ENCODE results near the gene ORM1. TPM values are rescaled to one million over a fixed set of nuclear protein-coding genes. Genes with fewer than 3 reads are reported as not detected.

Gene ORM1
- total RNA-seq, 1 donor from 2014 or later: not detected

DNA sequence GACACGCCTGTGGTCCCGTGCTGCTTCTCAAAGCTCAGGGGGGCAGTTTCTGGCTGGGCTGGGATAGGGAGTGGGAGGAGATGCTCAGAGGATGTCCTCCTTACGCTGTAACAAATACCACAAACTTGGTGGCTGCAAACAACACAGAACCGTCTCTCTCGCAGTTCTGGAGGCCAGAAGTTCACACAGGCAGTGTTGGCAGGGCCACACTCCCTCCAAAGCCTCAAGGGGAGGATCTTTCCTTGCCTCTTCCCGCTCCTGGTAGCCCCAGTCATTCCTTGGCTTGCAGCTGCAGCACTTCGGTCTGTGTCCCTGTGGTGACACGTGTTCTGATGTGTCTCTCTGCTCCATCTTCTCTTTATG, 10.4 kb upstream of the ORM1 start:
- DNase-seq (ENCODE audit: low read depth) (no peak), FAIRE-seq (no peak)
- peaks cover 14% of the 10 kb centered on the region for H3K36me3 ChIP-seq (ENCODE audit: control insufficient read depth, insufficient read depth, low read length)
- TF ChIP-seq, protein P1, sequence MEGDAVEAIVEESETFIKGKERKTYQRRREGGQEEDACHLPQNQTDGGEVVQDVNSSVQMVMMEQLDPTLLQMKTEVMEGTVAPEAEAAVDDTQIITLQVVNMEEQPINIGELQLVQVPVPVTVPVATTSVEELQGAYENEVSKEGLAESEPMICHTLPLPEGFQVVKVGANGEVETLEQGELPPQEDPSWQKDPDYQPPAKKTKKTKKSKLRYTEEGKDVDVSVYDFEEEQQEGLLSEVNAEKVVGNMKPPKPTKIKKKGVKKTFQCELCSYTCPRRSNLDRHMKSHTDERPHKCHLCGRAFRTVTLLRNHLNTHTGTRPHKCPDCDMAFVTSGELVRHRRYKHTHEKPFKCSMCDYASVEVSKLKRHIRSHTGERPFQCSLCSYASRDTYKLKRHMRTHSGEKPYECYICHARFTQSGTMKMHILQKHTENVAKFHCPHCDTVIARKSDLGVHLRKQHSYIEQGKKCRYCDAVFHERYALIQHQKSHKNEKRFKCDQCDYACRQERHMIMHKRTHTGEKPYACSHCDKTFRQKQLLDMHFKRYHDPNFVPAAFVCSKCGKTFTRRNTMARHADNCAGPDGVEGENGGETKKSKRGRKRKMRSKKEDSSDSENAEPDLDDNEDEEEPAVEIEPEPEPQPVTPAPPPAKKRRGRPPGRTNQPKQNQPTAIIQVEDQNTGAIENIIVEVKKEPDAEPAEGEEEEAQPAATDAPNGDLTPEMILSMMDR (IDR thresholded peaks at IDR 0.05; ENCODE audit: insufficient read depth, low read length, severe bottlenecking): no peak
- no peaks in the 10 kb centered on the region for H3K27me3 ChIP-seq (ENCODE audit: control insufficient read depth, insufficient read depth, low read length)
- no peak overlapping the region for H3K4me3 ChIP-seq (ENCODE audit: low read depth, low read length)

DNA sequence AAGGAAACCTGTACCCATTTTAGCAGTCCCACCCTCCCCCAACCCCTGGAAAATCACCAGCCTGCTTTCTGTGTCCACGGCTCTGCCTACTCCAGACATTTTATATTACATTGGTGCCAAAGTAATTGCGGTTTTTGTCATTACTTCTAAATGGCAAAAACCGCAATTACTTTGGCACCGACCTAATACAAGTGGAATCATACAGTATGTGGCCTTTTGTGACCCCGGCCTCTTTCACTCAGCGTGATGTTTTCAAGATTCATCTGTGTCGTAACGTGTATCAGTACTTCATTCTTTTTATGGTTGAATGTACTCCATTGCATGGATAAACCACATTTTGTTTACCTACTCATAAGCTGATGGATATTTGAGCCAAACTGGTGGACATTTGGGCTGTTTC, 9.7 kb upstream of the ORM1 start:
- TF ChIP-seq, protein P1 (IDR thresholded peaks at IDR 0.05; ENCODE audit: insufficient read depth, low read length, severe bottlenecking): no peak
- Histone ChIP-seq H3K36me3 (ENCODE audit: control insufficient read depth, insufficient read depth, low read length) (peaks cover 10% of the 10 kb centered on the region), H3K4me3 (ENCODE audit: low read depth, low read length) (no peak overlapping the region), H3K27me3 (ENCODE audit: control insufficient read depth, insufficient read depth, low read length) (no peaks in the 10 kb centered on the region)
- no peak for DNase-seq (ENCODE audit: low read depth)
- no peak for FAIRE-seq

DNA sequence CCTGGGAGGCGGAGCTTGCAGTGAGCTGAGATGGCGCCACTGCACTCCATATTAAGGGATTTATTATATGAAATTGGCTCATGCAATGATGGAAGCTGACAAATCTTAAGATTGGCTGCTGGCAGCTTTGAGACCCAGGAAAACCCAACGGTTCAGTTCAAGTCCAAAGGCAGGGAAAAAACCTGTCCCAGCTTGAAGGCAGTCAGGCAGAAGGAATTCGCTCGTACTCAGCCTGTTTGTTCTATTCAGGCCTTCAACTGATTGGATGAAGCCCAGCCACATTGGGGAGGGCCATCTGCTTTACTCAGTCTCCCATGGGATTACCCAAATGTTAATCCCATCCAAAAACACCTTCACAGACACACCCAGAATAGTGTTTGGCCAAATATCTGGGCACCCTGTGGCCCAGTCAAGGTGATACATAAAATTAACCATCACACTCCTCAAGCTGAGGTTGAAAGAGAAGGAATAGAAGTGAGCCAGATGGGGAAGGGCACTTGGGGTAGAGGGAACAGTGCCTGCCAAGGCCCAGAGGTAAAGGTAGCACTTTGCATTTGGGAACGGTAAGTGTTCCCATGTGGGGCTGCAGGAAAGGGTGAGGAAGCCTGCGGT, 8.5 kb upstream of the ORM1 start:
- no peak overlapping the region for H3K4me3 ChIP-seq (ENCODE audit: low read depth, low read length)
- no peaks in the 10 kb centered on the region for H3K27me3 ChIP-seq (ENCODE audit: control insufficient read depth, insufficient read depth, low read length)
- TF ChIP-seq, protein P1 (IDR thresholded peaks at IDR 0.05; ENCODE audit: insufficient read depth, low read length, severe bottlenecking): no peak
- peaks cover 5% of the 10 kb centered on the region for H3K36me3 ChIP-seq (ENCODE audit: control insufficient read depth, insufficient read depth, low read length)
- DNase-seq (ENCODE audit: low read depth) (peak; percentile 58), FAIRE-seq (no peak)

DNA sequence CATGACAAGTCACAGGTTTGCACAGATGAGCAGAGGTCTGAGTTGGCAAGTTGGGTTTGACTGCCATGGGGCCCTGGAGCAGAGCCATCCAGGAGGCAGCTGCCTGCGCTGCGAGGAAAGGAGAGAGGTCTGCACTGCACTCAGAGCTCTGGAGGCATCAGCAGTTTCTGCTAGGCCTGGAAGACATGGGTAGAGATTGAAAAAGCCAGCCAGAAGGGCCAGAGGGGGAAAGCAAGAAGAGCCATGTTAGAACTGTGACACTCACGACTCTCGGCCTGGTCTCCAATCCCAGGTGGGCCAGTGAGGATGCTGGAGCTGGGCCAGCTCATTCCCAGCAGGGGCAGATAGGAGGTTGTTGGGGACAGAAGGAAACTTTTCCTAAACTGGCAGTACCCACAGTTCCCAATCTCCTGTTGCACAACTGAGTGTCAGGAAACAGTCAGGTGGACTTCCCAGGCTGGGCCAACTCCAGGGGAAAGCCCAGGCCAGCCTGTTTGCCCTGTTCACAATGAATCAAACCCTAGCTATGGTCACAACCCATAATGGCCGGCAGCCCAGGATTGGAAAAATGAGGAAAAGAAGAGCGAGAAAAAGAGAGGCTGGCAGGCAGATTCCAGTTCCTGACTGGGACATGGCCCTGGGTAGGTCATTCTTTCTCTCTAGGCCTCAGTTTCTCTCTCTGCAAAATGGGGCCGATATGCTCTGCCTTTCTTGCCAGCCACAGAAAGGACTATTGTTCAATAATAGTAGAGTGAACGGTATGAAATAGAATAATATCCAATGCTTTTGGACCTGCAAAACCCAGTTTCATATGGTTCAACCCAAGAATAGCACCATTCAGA, 7.8 kb upstream of the ORM1 start:
- Histone ChIP-seq H3K4me3 (ENCODE audit: low read depth, low read length) (no peak overlapping the region), H3K27me3 (ENCODE audit: control insufficient read depth, insufficient read depth, low read length) (no peaks in the 10 kb centered on the region), H3K36me3 (ENCODE audit: control insufficient read depth, insufficient read depth, low read length) (peaks cover 5% of the 10 kb centered on the region)
- DNase-seq (ENCODE audit: low read depth): peak; percentile 25
- no peak for FAIRE-seq
- TF ChIP-seq, protein P1 (IDR thresholded peaks at IDR 0.05; ENCODE audit: insufficient read depth, low read length, severe bottlenecking): no peak

DNA sequence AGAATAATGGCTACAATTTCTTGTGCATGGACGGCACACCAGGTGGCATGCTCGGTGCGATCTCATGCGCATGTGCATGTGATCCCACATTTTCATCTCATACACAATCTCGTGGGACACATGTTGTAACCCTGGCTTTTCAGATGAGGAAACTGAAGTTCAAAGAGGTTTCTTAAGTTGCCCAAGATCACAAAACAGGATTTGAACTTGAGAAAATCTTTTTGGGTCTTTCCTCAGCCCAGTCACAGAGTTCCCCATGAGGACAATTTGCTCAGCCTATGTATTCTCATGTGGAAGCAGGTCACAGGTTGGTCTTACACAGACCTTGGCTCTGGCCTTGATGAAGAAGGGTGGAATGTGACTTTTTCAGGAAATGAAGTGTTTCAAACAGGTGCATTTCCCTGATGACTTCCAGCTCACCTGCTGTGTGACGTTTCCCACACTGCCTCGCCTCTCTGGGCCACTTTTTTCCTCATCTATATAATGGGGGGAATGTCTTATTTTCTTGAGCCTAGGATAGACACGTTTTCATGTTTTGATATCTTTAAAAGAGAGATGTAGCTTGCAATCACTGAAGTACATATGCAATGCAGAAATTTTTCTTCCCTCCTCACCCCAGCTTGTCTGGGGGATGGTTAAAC, 7.1 kb upstream of the ORM1 start:
- no peaks in the 10 kb centered on the region for H3K27me3 ChIP-seq (ENCODE audit: control insufficient read depth, insufficient read depth, low read length)
- TF ChIP-seq, protein P1 (IDR thresholded peaks at IDR 0.05; ENCODE audit: insufficient read depth, low read length, severe bottlenecking): no peak
- DNase-seq (ENCODE audit: low read depth): no peak
- FAIRE-seq: no peak
- no peak overlapping the region for H3K4me3 ChIP-seq (ENCODE audit: low read depth, low read length)
- peaks cover 1% of the 10 kb centered on the region for H3K36me3 ChIP-seq (ENCODE audit: control insufficient read depth, insufficient read depth, low read length)

All from bronchial epithelial cell (primary cell).